A549 (cell line): ENCODE results near the gene VIPAS39.

ENCODE experiments used
- CTCF ChIP-seq: fragments of >200 bp; sonication (Bioruptor Twin); formaldehyde crosslinking; IDR thresholded peaks from 3 replicates; pipeline ENCODE4 v1.5.1; 2016
- ESRRA ChIP-seq: fragments of 150-350 bp; IDR thresholded peaks from 2 replicates; pipeline ENCODE4 v1.6.1; 2014; ENCODE audit warnings: mild to moderate bottlenecking, low read length, borderline replicate concordance
- HDAC2 ChIP-seq: fragments of 200-600 bp; sonication (generic); IDR thresholded peaks from 2 replicates; pipeline ENCODE4 v1.6.1; 2016
- HOXA7 ChIP-seq: fragments of 250-450 bp; sonication (Bioruptor Pico); IDR thresholded peaks from 2 replicates; pipeline ENCODE4 v1.5.0; 2020; ENCODE audit warnings: mild to moderate bottlenecking, moderate library complexity
- MAX ChIP-seq: IDR thresholded peaks from 2 replicates; pipeline ENCODE4 v1.6.1; 2012
- MYC ChIP-seq: IDR thresholded peaks from 2 replicates; pipeline ENCODE4 v1.6.1; 2012; ENCODE audit warnings: mild to moderate bottlenecking, inconsistent platforms, low read length, improper control_type of control experiment, borderline replicate concordance
- PHF8 ChIP-seq: fragments of 200-600 bp; sonication (generic); IDR thresholded peaks from 2 replicates; pipeline ENCODE4 v1.6.1; 2016; ENCODE audit warnings: low read depth, mild to moderate bottlenecking, antibody characterized with exemption, moderate library complexity, borderline replicate concordance
- SMC3 ChIP-seq: fragments of >200 bp; sonication (Bioruptor Twin); formaldehyde crosslinking; IDR thresholded peaks from 3 replicates; pipeline ENCODE4 v1.6.1; 2018; ENCODE audit warnings: inconsistent platforms
- USF2 ChIP-seq: fragments of 450-650 bp; IDR thresholded peaks from 2 replicates; pipeline ENCODE4 v1.6.1; 2014; ENCODE audit warnings: antibody characterized with exemption

- TF ChIP-seq CTCF, result peak; percentile 45
- TF ChIP-seq ESRRA, result no peak
- TF ChIP-seq HOXA7 (CRISPR knock-in tag), result no peak
- TF ChIP-seq MYC, result no peak
- TF ChIP-seq PHF8, result no peak
- no peak for TF ChIP-seq HDAC2
- TF ChIP-seq SMC3, result peak; percentile 40
- TF ChIP-seq USF2, result no peak
- TF ChIP-seq MAX, result no peak
Observed at GRCh38 chr14:77409131-77409533, 48.3 kb downstream of the VIPAS39 start.
